Esophagus muscularis mucosa (tissue), 4 donors: ENCODE results near the gene SLC25A18. TPM values are rescaled to one million over a fixed set of nuclear protein-coding genes. Genes with fewer than 3 reads are reported as not detected.

Experiments used
- DNase-seq: peaks from one replicate; pipeline ENCODE4 v3.0.0-alpha.2; 2017; ENCODE audit errors: extremely low spot score
- H3K27ac ChIP-seq, 4 donors: fragments of 200-600 bp; sonication (generic); replicated peaks in 1 of 4; 1 replicate in 3 of 4; 2 replicates in 1 of 4; pipeline ENCODE4 v1.5.1; 2016 to 2019; ENCODE audit warnings: mild to moderate bottlenecking in 1 of 4
- H3K27me3 ChIP-seq, 4 donors: fragments of 200-600 bp; sonication (generic); one replicate each; pipeline versions ENCODE4 v1.5.1 to v1.6.0; 2016 to 2019
- H3K36me3 ChIP-seq, 4 donors: fragments of 200-600 bp; sonication (generic); one replicate each; pipeline ENCODE4 v1.5.1; 2016 to 2019
- H3K4me1 ChIP-seq, 4 donors: fragments of 200-600 bp; sonication (generic); one replicate each; pipeline ENCODE4 v1.5.1; 2016 to 2019
- H3K4me3 ChIP-seq, 4 donors: fragments of 200-600 bp; sonication (generic); 1 replicate in 2 of 4; 2 replicates in 2 of 4; pipeline ENCODE4 v1.5.1; 2016 to 2019; ENCODE audit warnings: mild to moderate bottlenecking in 4 of 4, moderate library complexity in 1 of 4
- H3K9me3 ChIP-seq, 4 donors: fragments of 200-600 bp; sonication (generic); 1 replicate in 3 of 4; 2 replicates in 1 of 4; pipeline ENCODE4 v1.5.1; 2016 to 2019
- EP300 ChIP-seq: sonication (generic); formaldehyde crosslinking; IDR thresholded peaks from one replicate; pipeline ENCODE4 v1.6.1; 2017; ENCODE audit warnings: antibody characterized with exemption
- POLR2A ChIP-seq: fragments of 450-650 bp; IDR thresholded peaks from one replicate; pipeline ENCODE4 v1.6.1; 2017; ENCODE audit warnings: antibody characterized with exemption, moderate library complexity, mild to moderate bottlenecking, low read depth
- POLR2AphosphoS5 ChIP-seq, 2 donors: sonication (generic); formaldehyde crosslinking; IDR thresholded peaks; one replicate each; pipeline ENCODE4 v1.6.1; 2017; ENCODE audit warnings: antibody characterized with exemption in 2 of 2
- WGBS: methylation state at CpG from one replicate; pipeline ENCODE4 v1.1.5; 2018; 5-methylcytosine and 5-hydroxymethylcytosine counted together
- intact Hi-C: fragments of 100-400 bp; cut with DNase I; formaldehyde crosslinking; loops from one replicate; pipeline ENCODE4 v1.15.1; 2023
- total RNA-seq, 4 donors: library from RNA; depleted of rRNA; stranded (reverse); fragments of >200 nt; gene quantifications; one replicate each; pipeline versions ENCODE4 v1.1.0 to v1.2.1, GENCODE V29; 2016
- TF ChIP-seq, protein P1 (sequence below), 3 experiments: fragments of 200-600 bp in 2 of 3; fragments of 450-650 bp in 1 of 3; sonication (generic) in 2 of 3; IDR thresholded peaks; one replicate each; pipeline ENCODE4 v1.5.1; 2017 to 2019; ENCODE audit warnings: antibody characterized with exemption in 3 of 3, mild to moderate bottlenecking in 2 of 3, moderate library complexity in 1 of 3

Gene SLC25A18
- total RNA-seq, 4 donors from 2014 or later, result 0.42 to 2.8 (median 1.8) TPM

DNA sequence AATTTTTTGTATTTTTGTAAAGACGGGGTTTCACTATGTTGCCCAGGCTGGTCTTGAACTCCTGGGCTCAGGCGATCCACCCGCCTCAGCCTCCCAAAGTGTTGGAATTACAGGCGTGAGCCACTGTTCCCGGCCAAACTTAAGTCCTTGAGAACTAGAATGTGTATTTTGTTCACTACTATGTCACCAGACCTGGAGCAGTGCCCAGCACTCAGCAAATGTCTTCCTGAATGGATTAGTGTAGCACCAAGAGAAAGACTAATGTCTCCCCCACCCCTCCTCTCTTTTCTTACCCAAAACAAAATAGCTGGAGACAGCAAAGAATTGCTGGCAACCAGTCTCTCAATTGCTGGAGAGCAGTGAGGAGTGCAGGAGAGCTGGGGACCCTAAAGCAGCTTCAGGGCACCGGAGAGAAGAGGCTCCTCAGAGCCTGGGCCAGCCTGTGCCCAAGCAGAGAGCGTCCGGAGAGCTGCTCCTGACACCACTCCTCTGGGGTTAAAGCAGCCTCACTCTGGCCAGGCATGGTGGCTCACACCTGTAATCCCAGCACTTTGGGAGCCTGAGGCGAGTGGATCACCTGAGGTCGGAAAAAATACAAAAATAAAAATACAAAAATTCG is 14.9 kb downstream of the SLC25A18 start:
- Histone ChIP-seq H3K4me1 (peaks cover 5 to 17% (median 14%) of the 10 kb centered on the region in 4 donors), H3K4me3 (no peak overlapping the region), H3K27ac (peak overlapping the region in 3 of 4 donors; percentile 42 to 67 (median 60)), H3K36me3 (peaks cover 0 to 20% (median 2%) of the 10 kb centered on the region in 4 donors), H3K27me3 (peaks cover 0 to 9% (median 0%) of the 10 kb centered on the region in 4 donors), H3K9me3 (no peaks in the 10 kb centered on the region)
- DNase-seq, result no peak
- intact Hi-C loops, result loop anchor here (1.0 kb wide), 1 partner anchor 9 kb away; no protein-coding TSS in a partner anchor
- WGBS, result 71% methylated on average over 11 of the region's 11 CpGs
- TF ChIP-seq EP300 (no peak), POLR2AphosphoS5 (IDR thresholded peaks at IDR 0.05) (peak; percentile 49 to 52)

DNA sequence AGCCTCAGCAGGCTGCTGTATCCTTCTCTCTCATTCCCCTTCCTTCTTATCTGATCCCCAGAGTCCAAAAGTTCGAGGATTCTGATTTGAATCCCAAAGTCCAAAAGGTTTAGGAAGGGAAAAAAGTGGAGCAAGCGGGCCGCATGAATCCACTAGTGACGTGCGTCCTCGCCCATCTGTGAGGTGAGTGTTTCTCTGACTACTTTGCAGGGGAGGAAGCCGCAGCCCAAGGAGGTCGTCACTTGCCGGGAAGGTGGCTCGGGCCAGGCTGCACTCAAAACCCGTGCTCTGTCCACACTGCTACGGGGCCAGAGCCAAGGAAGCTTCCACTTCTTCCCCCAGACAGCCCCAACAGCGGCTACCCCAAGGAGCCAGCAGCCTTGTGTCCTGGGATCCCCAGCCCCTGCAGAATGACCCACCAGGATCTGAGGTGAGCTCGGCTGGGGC is 16.3 kb downstream of the SLC25A18 start:
- no peak overlapping the region for H3K27ac ChIP-seq
- intact Hi-C loops, result no loop called here
- TF ChIP-seq POLR2AphosphoS5 (IDR thresholded peaks at IDR 0.05), result no peak
- TF ChIP-seq, protein P1, sequence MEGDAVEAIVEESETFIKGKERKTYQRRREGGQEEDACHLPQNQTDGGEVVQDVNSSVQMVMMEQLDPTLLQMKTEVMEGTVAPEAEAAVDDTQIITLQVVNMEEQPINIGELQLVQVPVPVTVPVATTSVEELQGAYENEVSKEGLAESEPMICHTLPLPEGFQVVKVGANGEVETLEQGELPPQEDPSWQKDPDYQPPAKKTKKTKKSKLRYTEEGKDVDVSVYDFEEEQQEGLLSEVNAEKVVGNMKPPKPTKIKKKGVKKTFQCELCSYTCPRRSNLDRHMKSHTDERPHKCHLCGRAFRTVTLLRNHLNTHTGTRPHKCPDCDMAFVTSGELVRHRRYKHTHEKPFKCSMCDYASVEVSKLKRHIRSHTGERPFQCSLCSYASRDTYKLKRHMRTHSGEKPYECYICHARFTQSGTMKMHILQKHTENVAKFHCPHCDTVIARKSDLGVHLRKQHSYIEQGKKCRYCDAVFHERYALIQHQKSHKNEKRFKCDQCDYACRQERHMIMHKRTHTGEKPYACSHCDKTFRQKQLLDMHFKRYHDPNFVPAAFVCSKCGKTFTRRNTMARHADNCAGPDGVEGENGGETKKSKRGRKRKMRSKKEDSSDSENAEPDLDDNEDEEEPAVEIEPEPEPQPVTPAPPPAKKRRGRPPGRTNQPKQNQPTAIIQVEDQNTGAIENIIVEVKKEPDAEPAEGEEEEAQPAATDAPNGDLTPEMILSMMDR (IDR thresholded peaks at IDR 0.05), result no peak
- TF ChIP-seq EP300, result no peak
- no peak for TF ChIP-seq POLR2A

DNA sequence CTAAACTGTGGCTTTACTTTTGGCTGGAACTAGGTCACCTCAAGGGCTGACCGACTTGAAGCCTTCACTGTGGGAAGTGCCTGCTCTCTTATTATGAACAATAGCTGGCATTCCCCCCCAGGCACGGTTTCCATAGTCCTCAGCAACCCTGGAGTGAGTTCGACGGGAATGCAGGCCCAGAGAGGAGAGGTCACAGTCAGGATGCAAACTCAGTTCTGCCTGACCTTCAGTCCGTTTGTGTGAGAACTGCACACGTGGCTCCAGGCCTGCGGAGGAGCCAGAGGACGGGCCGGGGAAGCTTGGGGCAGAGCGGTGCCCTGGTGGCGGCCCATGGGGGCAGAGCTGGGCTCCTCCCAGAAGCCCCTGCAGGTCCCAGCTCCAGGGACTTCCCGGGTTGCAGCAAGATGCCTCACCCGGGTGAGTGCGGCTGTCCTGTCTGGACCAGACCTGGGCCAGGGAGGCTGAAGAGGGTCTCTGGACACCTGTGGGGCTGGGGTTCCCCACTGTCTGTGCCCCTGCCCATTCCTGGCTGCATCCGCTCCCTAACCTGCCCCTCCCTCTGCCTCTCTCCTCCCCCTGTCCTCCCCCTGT is 17.2 kb downstream of the SLC25A18 start:
- WGBS, result 63% methylated on average over 3 of the region's 15 CpGs
- no peak overlapping the region for H3K27ac ChIP-seq

More for the DNA sequence above, 16.3 kb downstream of the SLC25A18 start:
- Histone ChIP-seq H3K36me3 (peaks cover 0 to 22% (median 2%) of the 10 kb centered on the region in 4 donors), H3K4me1 (peaks cover 0 to 14% (median 10%) of the 10 kb centered on the region in 4 donors), H3K4me3 (no peak overlapping the region), H3K27me3 (peaks cover 0 to 9% (median 0%) of the 10 kb centered on the region in 4 donors), H3K9me3 (no peaks in the 10 kb centered on the region)
- 96% methylated on average over 12 of the region's 14 CpGs for WGBS
- no peak for DNase-seq

DNA sequence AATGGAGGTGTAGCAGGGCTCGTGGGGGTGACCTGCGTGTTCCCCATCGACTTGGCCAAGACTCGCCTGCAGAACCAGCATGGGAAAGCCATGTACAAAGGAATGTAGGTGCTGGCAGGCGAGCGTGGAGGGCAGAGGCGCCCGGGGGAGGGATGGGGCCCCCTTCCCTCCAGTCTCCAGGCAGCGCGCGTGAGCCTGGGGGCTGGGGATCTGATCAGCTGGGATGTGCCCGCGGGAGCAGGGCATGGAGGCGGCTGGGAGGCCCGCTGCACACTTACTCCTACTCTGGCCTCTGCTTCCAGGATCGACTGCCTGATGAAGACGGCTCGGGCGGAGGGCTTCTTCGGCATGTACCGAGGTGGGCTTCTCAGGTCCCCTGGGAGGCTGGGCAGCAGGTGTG is 17.8 kb downstream of the SLC25A18 start:
- no peaks in the 10 kb centered on the region for H3K9me3 ChIP-seq
- intact Hi-C loops, result no loop called here
- H3K36me3 ChIP-seq, result peaks cover 0 to 22% (median 2%) of the 10 kb centered on the region in 4 donors
- H3K4me3 ChIP-seq, result no peak overlapping the region
- no peak overlapping the region for H3K27ac ChIP-seq
- 83% methylated on average over 21 of the region's 21 CpGs for WGBS
- H3K4me1 ChIP-seq, result peaks cover 0 to 14% (median 10%) of the 10 kb centered on the region in 4 donors
- peaks cover 0 to 9% (median 0%) of the 10 kb centered on the region in 4 donors for H3K27me3 ChIP-seq
- TF ChIP-seq EP300 (no peak), POLR2AphosphoS5 (IDR thresholded peaks at IDR 0.05) (no peak), POLR2A (no peak)
- TF ChIP-seq, protein P1 (IDR thresholded peaks at IDR 0.05), result no peak
- no peak for DNase-seq

More for the DNA sequence above, 17.2 kb downstream of the SLC25A18 start:
- intact Hi-C loops, result no loop called here
- no peak overlapping the region for H3K4me3 ChIP-seq
- no peak for TF ChIP-seq POLR2AphosphoS5 (IDR thresholded peaks at IDR 0.05)
- no peak for TF ChIP-seq EP300
- TF ChIP-seq, protein P1 (IDR thresholded peaks at IDR 0.05), result no peak
- no peak for TF ChIP-seq POLR2A
- H3K27me3 ChIP-seq, result peaks cover 0 to 9% (median 0%) of the 10 kb centered on the region in 4 donors
- DNase-seq, result no peak
- H3K9me3 ChIP-seq, result no peaks in the 10 kb centered on the region
- H3K4me1 ChIP-seq, result peaks cover 0 to 14% (median 10%) of the 10 kb centered on the region in 4 donors
- H3K36me3 ChIP-seq, result peaks cover 0 to 22% (median 2%) of the 10 kb centered on the region in 4 donors

DNA sequence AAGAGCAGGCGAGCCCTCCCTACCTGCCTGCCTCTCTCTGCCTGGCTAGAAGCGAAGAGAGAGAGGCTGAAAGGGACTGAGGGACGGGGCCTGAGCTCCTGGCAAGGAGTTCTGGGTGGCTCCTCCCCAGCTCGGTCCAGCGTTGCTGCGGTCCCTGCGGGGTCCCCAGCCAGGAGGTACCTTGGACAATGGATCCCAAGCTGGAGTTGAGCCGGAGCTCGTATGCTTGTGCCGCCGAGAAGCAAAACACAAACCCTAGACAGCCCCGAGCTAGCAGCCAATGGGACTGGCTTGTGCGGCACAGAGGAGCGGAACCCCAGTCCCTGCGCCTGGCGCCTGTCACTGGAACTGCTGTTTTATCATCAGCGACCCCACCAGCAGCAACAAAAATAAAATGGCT is 18.3 kb downstream of the SLC25A18 start:
- Histone ChIP-seq H3K27me3 (peaks cover 0 to 9% (median 0%) of the 10 kb centered on the region in 4 donors), H3K4me1 (peaks cover 0 to 14% (median 10%) of the 10 kb centered on the region in 4 donors), H3K9me3 (no peaks in the 10 kb centered on the region), H3K4me3 (no peak overlapping the region), H3K36me3 (peaks cover 0 to 22% (median 2%) of the 10 kb centered on the region in 4 donors), H3K27ac (no peak overlapping the region)
- 93% methylated on average over 9 of the region's 17 CpGs for WGBS
- no peak for DNase-seq
- intact Hi-C loops, result no loop called here
- no peak for TF ChIP-seq POLR2A
- TF ChIP-seq, protein P1 (IDR thresholded peaks at IDR 0.05), result no peak
- TF ChIP-seq POLR2AphosphoS5 (IDR thresholded peaks at IDR 0.05), result no peak
- no peak for TF ChIP-seq EP300
